Thyroid gland (tissue), 4 donors: ENCODE data around the gene ADAP1. TPM values are rescaled to one million over a fixed set of nuclear protein-coding genes. Genes with fewer than 3 reads are reported as not detected.
"Not testable (repeated sequence)": the region's sequence is repeated elsewhere in the genome, so short reads cannot be mapped to it uniquely, and the experiment has no call there.

ENCODE experiments used
- DNase-seq, 2 donors: peaks; one replicate each; pipeline ENCODE4 v3.0.0-alpha.2; 2019
- H3K27ac ChIP-seq, 3 donors: fragments of 200-600 bp; sonication (generic); 1 replicate in 2 of 3; 2 replicates in 1 of 3; pipeline ENCODE4 v1.5.1; 2016 to 2019; ENCODE audit warnings: mild to moderate bottlenecking in 1 of 3, moderate library complexity in 1 of 3
- H3K27me3 ChIP-seq: fragments of 200-600 bp; sonication (generic); one replicate; pipeline ENCODE4 v1.5.1; 2019
- H3K36me3 ChIP-seq, 2 donors: fragments of 200-600 bp; sonication (generic); one replicate each; pipeline ENCODE4 v1.5.1; 2016 to 2019
- H3K4me1 ChIP-seq, 2 donors: fragments of 200-600 bp; sonication (generic); one replicate each; pipeline ENCODE4 v1.5.1; 2017 to 2019
- H3K4me3 ChIP-seq, 3 donors: fragments of 200-600 bp; sonication (generic); replicated peaks in 1 of 3; 1 replicate in 2 of 3; 2 replicates in 1 of 3; pipeline ENCODE4 v1.5.1; 2016; ENCODE audit warnings: mild to moderate bottlenecking in 1 of 3
- H3K9me3 ChIP-seq: fragments of 200-600 bp; sonication (generic); one replicate; pipeline ENCODE4 v1.5.1; 2017
- POLR2A ChIP-seq, 2 donors: fragments of 450-650 bp; IDR thresholded peaks; one replicate each; pipeline ENCODE4 v1.6.1; 2017; ENCODE audit warnings: antibody characterized with exemption in 2 of 2, mild to moderate bottlenecking in 2 of 2, moderate library complexity in 1 of 2
- WGBS, 2 donors: methylation state at CpG; one replicate each; pipeline ENCODE4 v1.1.5; 2017; 5-methylcytosine and 5-hydroxymethylcytosine counted together
- intact Hi-C: fragments of 100-400 bp; cut with DNase I; formaldehyde crosslinking; loops from one replicate; pipeline ENCODE4 v1.15.1; 2023
- total RNA-seq, 4 donors: library from RNA; depleted of rRNA; stranded (reverse); fragments of >200 nt; gene quantifications; one replicate each; pipeline ENCODE4 v1.2.3, GENCODE V29; 2016
- TF ChIP-seq, protein P1 (sequence below), 6 experiments: fragments of 200-600 bp in 3 of 6; fragments of 450-650 bp in 3 of 6; sonication (generic) in 3 of 6; IDR thresholded peaks; one replicate each; pipeline ENCODE4 v1.5.1; 2016 to 2019; ENCODE audit warnings: antibody characterized with exemption in 6 of 6, mild to moderate bottlenecking in 2 of 6, inconsistent platforms in 1 of 6, moderate library complexity in 1 of 6

Gene ADAP1
- total RNA-seq, 4 donors from 2014 or later, result 11.7 to 29.9 (median 23.4) TPM

- Histone ChIP-seq H3K27me3 (no peaks in the 10 kb centered on the region), H3K36me3 (no peaks in the 10 kb centered on the region), H3K4me1 (peaks cover 6 to 14% of the 10 kb centered on the region in 2 donors), H3K27ac (no peak overlapping the region), H3K9me3 (no peaks in the 10 kb centered on the region), H3K4me3 (no peak overlapping the region)
- intact Hi-C loops, result loop anchor here (5.0 kb wide), 1 partner anchor 42 kb away; the partner anchor contains the start of gene ADAP1
- DNase-seq, result no peak
- TF ChIP-seq, protein P1, sequence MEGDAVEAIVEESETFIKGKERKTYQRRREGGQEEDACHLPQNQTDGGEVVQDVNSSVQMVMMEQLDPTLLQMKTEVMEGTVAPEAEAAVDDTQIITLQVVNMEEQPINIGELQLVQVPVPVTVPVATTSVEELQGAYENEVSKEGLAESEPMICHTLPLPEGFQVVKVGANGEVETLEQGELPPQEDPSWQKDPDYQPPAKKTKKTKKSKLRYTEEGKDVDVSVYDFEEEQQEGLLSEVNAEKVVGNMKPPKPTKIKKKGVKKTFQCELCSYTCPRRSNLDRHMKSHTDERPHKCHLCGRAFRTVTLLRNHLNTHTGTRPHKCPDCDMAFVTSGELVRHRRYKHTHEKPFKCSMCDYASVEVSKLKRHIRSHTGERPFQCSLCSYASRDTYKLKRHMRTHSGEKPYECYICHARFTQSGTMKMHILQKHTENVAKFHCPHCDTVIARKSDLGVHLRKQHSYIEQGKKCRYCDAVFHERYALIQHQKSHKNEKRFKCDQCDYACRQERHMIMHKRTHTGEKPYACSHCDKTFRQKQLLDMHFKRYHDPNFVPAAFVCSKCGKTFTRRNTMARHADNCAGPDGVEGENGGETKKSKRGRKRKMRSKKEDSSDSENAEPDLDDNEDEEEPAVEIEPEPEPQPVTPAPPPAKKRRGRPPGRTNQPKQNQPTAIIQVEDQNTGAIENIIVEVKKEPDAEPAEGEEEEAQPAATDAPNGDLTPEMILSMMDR (IDR thresholded peaks at IDR 0.05), result no peak
- TF ChIP-seq POLR2A (IDR thresholded peaks at IDR 0.05), result no peak
- 91 to 96% methylated on average over 7 to 11 of the region's 11 CpGs for WGBS, 2 donors
These were observed 44.0 kb downstream of the ADAP1 start for GRCh38 chr7:910441-910861.

GRCh38 chr7:909358-910329, 44.8 kb downstream of the ADAP1 start:
- peak; percentile 53 to 75 for DNase-seq
- Histone ChIP-seq H3K4me1 (peaks cover 6 to 13% of the 10 kb centered on the region in 2 donors), H3K27ac (no peak overlapping the region), H3K9me3 (no peaks in the 10 kb centered on the region), H3K4me3 (no peak overlapping the region), H3K36me3 (no peaks in the 10 kb centered on the region), H3K27me3 (no peaks in the 10 kb centered on the region)
- intact Hi-C loops, result loop anchor here (5.0 kb wide), 1 partner anchor 43 kb away; the partner anchor contains the start of gene ADAP1
- WGBS, 2 donors, result 81 to 90% methylated on average over 20 to 30 of the region's 58 CpGs
- TF ChIP-seq, protein P1 (IDR thresholded peaks at IDR 0.05), result no peak
- no peak for TF ChIP-seq POLR2A (IDR thresholded peaks at IDR 0.05)

DNA sequence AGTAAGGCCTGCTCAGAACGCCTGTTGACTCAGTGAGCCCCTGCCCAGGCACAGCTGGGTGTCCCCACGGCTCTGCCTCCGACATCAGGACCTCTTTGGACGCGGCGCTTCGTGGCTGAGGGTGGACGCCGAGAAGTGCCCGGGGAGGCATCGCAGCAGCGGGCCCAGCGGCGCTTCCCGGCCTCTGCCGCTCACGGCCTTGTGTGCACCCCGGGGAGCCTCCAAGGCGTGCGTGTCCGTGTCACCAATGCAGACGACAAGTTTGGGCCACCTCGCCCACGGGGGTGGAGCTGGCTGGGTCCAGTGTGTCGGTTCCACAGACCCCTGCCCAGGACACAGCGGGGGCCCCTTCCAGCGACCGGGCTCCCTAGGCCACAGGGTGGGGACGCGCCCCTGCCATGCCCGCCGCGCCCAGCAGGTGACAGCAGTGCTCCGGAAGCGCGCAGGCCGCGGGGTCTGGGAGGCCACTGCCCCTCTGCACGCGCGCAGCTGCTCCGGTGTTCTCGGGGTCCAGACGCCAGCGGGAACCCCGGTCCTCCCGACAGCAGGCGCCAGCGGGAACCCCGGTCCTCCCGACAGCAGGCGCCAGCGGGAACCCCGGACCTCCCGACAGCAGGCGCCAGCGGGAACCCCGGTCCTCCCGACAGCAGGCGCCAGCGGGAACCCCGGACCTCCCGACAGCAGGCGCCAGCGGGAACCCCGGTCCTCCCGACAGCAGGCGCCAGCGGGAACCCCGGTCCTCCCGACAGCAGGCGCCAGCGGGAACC, 45.7 kb downstream of the ADAP1 start:
- intact Hi-C loops, result not testable (repeated sequence)

GRCh38 chr7:908159-908581, 46.3 kb downstream of the ADAP1 start:
- H3K27me3 ChIP-seq, result no peaks in the 10 kb centered on the region
- no peaks in the 10 kb centered on the region for H3K36me3 ChIP-seq
- H3K4me3 ChIP-seq, result no peak overlapping the region
- H3K27ac ChIP-seq, result no peak overlapping the region
- TF ChIP-seq, protein P1 (IDR thresholded peaks at IDR 0.05), result no peak
- no peak for TF ChIP-seq POLR2A (IDR thresholded peaks at IDR 0.05)
- DNase-seq, result no peak
- peaks cover 4 to 6% of the 10 kb centered on the region in 2 donors for H3K4me1 ChIP-seq
- no peaks in the 10 kb centered on the region for H3K9me3 ChIP-seq
- intact Hi-C loops, result no loop called here
- WGBS, 2 donors, result 83% methylated on average over 1 of the region's 12 CpGs; no CpG with 5 or more reads in 1 of the 2 donors

More for the DNA sequence above, 45.7 kb downstream of the ADAP1 start:
- not testable (repeated sequence) for H3K4me1 ChIP-seq, H3K27me3 ChIP-seq, H3K9me3 ChIP-seq, H3K4me3 ChIP-seq, H3K36me3 ChIP-seq, H3K27ac ChIP-seq
- WGBS, 2 donors, result 64 to 75% methylated on average over 8 to 11 of the region's 73 CpGs
- peak; percentile 52 to 73 for DNase-seq
- TF ChIP-seq, protein P1 (IDR thresholded peaks at IDR 0.05), result peak; percentile 34 to 96 (median 80)
